ENCODE results near the gene TRPM3. TPM values are rescaled to one million over a fixed set of nuclear protein-coding genes. Genes with fewer than 3 reads are reported as not detected.

The TRPM3 gene
- total RNA-seq, 2 donors from 2014 or later, result 0.90 to 5.3 TPM

GRCh38 chr9:70563010-70563409, 558.4 kb downstream of the TRPM3 start:
- intact Hi-C loops (cut with DNase I), result no loop called here
- DNase-seq (ENCODE audit: low spot score), result no peak

DNA sequence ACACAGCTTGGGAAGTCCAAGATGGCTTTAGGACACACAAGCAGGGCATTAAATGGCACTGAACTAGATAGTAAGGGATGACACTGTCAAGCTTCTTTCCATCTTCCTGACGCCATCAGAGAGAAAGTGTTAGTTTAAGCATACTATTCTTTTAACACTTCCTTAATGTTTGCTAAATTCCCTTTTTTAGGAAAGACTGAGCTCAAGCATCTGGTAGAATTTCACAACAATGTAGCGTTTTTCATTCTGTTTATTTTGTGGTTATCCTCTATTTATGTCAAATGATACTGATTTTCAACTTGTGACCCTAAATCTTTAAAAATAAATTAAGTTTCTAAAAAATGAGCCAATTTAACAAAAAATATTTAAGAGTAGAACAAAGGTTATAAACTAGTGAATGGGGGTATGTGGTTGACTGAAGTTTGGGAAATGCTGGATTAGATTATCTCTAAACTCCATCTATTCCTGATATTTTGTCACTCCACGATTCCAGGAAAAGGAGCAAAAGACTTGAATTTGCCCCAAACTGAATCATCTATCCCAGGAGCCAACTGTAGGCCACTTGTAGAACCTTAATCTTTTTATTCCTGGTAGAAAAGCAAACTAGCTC, 559.5 kb downstream of the TRPM3 start:
- no peak for DNase-seq (ENCODE audit: low spot score)
- intact Hi-C loops (cut with DNase I), result no loop called here

GRCh38 chr9:70561111-70561510, 560.3 kb downstream of the TRPM3 start:
- intact Hi-C loops (cut with DNase I), result no loop called here
- no peak for DNase-seq (ENCODE audit: low spot score)

DNA sequence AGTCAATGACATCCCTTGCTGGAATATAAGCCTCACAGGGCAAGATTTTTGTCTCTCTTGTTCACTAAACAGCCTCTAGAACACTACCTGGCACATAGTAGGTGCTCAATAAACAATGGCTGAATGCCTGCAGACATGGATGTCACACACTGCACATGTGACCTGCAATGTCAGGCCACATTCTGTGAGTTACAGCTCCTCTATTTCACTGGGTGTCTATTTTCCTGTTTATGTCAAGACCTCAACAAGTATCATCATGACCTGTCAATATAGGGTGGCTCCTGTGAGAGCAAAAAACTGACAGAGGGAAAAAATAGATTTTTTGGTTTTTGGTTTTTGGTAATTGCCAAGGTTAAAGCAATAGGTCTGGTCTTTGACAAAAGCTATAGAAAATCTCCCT, 562.3 kb downstream of the TRPM3 start:
- intact Hi-C loops (cut with DNase I), result no loop called here
- DNase-seq (ENCODE audit: low spot score), result no peak

- no peak for DNase-seq (ENCODE audit: low spot score)
- intact Hi-C loops (cut with DNase I), result no loop called here
Measured at GRCh38 chr9:70557661-70558369, 563.6 kb downstream of the TRPM3 start.

DNA sequence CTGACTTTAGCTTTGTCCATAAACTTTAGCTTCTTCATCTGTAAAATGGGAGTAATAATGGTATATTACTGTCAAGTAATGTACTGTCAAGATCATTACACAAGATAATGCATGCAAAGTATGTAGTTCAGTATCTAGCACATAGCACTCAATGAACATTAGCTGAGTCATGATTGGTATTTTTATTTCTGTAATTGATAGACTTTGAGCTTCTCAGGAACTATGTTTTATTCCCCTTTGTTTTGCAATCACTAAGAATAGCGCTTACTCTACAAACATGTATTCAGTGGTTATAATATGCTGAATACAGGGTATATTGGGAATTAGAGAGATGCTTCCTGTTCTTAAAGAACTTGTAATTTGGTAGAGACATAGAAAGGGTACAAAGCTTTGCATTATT, 564.6 kb downstream of the TRPM3 start:
- intact Hi-C loops (cut with DNase I), result no loop called here

DNA sequence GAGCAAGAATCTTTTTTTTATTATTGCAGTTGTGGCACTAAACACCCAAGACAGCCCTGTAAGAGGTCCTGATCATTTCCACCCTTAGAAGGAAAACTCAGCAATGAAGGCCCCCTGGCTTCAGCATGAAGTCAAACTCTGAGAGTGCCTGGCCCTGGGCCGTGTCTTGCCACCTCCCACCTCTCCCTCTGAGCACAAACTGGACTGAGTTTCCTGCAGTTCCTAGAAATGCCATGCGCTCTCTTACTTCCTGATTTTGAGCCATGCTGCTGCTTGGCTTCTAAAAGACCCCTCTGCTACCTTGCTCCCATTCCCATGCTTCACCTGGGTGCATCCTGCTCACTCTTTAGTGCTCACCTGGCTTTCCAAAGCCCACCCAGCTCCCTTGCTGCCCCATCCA, 566.5 kb downstream of the TRPM3 start:
- intact Hi-C loops (cut with DNase I), result no loop called here
- DNase-seq (ENCODE audit: low spot score), result no peak

More for the DNA sequence above, 564.6 kb downstream of the TRPM3 start:
- no peak for DNase-seq (ENCODE audit: low spot score)

DNA sequence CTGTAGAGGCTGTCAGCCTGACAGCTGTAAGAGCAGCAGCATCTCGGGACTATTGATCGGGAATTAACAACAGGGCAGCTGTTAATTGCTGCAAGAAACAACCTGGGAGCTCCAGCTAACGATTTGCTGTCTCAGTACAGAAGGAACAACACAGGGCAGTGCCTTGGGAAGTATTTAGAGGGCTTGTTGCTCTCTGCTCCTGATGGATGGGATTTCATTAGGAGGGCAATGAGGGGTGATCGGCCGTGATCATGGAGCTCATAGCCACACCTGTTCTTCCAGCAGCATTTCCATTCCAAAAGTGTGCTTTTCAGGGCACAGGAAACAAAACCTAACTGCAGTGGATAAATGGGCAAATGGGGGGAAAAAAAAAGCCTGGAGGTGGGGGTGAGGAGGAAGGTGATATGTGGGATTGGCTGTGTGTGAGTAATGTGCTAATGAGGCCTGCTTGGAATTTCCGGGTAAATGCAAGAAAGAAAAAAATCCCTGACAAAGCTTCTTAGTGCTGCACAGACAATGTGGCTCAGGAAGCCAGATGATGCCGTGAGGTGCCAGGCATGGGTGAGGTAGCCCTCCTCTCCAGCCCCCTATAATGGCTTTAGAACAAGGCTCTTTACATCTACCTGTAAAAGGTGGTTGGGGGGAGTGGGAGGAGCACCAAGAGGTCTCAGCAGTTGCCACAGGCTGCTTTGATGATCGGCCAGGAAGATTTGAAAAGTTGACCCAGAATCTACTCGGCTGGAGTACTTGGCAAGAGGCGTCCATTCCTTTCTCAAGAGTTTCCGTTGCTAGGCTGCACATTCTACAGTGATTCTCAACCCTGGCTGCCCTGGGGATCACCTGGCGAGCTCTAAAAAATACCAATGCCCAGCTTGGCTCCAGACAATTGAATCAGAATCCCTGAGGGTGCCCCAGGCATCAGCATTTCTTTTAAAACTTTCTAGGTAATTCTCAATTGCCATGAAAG, 567.4 kb downstream of the TRPM3 start:
- no peak for DNase-seq (ENCODE audit: low spot score)
- intact Hi-C loops (cut with DNase I), result no loop called here

GRCh38 chr9:70552561-70552960, 568.9 kb downstream of the TRPM3 start:
- intact Hi-C loops (cut with DNase I), result no loop called here
- DNase-seq (ENCODE audit: low spot score), result no peak

DNA sequence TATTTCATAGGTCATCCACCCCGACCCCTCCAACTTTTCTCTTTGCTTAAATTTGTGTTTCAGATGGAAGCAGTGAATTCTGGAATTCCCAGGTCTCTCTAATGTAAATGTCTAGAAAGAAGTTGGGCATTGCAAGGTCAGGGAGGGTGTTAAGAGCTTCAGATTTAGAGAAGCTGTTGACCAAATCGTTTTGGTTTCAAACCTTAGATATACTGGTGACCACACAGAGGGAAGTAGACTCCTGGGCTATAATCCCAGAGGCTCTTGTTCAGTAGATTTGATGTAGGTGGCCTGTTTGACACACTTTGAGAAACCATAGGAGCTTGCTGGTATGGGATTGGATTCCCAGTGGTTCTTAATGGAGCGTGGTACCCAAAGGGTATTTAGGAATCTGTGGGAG, 569.6 kb downstream of the TRPM3 start:
- intact Hi-C loops (cut with DNase I), result no loop called here

DNA sequence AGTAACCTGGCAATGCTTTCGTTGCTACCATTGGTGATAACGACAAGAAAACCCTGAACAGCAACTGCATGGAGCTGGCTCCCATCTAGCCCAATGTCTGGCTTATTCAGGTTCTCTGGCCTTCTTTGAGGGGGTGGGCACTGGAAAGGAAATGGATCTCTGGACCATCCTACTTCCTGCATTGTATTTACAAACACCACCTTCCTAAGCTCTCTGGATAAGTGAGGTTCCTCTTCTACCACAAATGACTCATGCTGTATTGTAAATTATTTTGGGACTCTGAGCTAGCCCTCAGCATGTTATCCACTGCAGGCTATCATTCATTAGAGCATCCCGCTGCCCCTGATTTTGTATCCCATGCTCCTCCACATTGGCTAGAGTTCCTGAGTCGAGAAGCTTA, 570.0 kb downstream of the TRPM3 start:
- DNase-seq (ENCODE audit: low spot score), result no peak
- intact Hi-C loops (cut with DNase I), result no loop called here

More for the DNA sequence above, 569.6 kb downstream of the TRPM3 start:
- no peak for DNase-seq (ENCODE audit: low spot score)

DNA sequence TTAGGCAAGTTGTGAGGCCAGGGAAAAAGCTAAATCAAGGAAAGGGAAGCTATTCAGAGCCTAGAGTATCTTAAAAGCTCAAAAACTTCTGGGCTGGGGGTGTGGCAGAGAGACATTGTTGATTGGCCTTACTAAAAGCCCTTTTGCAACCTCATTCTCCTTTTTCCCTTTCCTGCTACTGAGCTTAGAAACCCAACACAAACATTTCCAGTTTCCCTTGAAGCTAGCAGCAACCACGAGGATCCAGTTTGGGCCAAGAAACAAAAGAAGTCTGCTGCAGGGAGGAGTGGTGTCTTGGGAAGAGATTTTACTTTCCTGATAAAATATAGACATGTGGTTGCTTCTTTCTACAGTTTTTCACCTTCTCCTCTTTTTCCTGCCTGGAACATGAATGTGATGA, 571.5 kb downstream of the TRPM3 start:
- DNase-seq (ENCODE audit: low spot score), result no peak
- intact Hi-C loops (cut with DNase I), result no loop called here

DNA sequence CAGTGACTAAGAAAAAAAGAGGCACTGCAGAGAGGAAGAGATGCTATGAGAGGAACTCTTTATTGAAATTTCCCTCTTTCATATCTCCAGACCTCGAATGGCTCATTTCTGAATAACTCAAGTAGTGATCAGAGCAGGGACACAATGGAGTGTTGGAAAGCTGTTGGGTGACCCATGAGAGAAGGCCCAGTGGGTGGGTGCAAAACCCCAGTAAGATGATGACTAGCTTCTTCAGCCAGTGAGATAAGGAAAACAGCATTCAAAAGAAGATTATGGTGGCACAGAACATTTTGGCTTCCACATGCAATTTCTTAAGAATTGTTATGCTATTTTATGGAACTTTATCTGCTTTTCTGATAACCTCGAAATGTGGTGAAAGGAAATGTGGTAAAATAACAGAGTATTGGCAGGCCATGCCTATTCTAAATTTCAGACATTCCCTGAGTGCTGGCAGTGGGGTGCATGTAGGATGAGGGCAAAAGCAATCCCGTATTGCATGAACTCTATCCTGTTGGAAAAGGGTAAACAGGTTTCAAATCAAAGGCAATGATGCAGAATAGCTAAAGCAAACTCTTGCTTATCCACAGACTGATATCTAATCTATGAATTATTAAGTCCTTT, 579.0 kb downstream of the TRPM3 start:
- intact Hi-C loops (cut with DNase I), result no loop called here
- DNase-seq (ENCODE audit: low spot score), result no peak

- intact Hi-C loops (cut with DNase I), result no loop called here
- no peak for DNase-seq (ENCODE audit: low spot score)
Measured at GRCh38 chr9:70540016-70540415, 581.4 kb downstream of the TRPM3 start.

- intact Hi-C loops (cut with DNase I), result loop anchor here in 1 of 2 donors (5.0 kb wide), 1 partner anchor 987 kb away; no protein-coding TSS in a partner anchor
Measured at GRCh38 chr9:70539526-70539925, 581.9 kb downstream of the TRPM3 start.

GRCh38 chr9:70539001-70539400, 582.4 kb downstream of the TRPM3 start:
- DNase-seq (ENCODE audit: low spot score), result no peak
- intact Hi-C loops (cut with DNase I), result loop anchor here in 1 of 2 donors (5.0 kb wide), 1 partner anchor 987 kb away; no protein-coding TSS in a partner anchor

More at GRCh38 chr9:70539526-70539925, 581.9 kb downstream of the TRPM3 start:
- DNase-seq (ENCODE audit: low spot score), result no peak

DNA sequence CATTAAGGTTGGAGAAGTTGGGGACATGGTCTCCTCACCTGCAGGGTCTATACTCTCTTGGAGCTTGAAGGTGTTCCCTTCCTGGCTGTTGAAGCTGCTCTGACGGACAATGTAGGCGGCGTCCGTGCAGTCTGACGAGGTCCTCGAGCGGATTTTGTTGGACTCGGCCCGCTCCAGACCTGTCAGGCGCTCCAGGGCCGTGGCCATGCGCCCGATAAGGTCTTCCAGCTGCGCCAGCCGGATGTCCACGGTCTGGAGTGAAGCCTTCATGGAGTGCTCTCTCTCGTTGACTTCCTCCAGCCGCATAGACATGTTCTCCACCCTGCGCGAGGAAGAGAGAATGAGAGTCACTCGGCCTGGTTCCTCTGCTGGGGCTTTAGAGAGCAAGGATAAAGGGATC, 584.3 kb downstream of the TRPM3 start:
- intact Hi-C loops (cut with DNase I), result loop anchor here in 1 of 2 donors (5.0 kb wide), 1 partner anchor 985 kb away; no protein-coding TSS in a partner anchor

GRCh38 chr9:70535546-70536323, 585.7 kb downstream of the TRPM3 start:
- no peak for DNase-seq (ENCODE audit: low spot score)
- intact Hi-C loops (cut with DNase I), result loop anchor here in 1 of 2 donors (1.0 to 5.0 kb wide), 2 partner anchors 20 to 983 kb away; no protein-coding TSS in a partner anchor

More for the DNA sequence above, 584.3 kb downstream of the TRPM3 start:
- no peak for DNase-seq (ENCODE audit: low spot score)
